H1 (cell line): ENCODE data around the gene DAPK1.

Experiments
- CTCF ChIP-seq, 3 experiments: IDR thresholded peaks; 1 replicate in 2 of 3; 2 replicates in 1 of 3; pipeline versions ENCODE4 v1.5.1 to v1.6.1; 2011; ENCODE audit warnings: low read length in 3 of 3, mild to moderate bottlenecking in 3 of 3, inconsistent platforms in 2 of 3, low read depth in 1 of 3, moderate library complexity in 1 of 3; ENCODE audit not compliant: insufficient read depth in 1 of 3; ENCODE audit errors: control extremely low read depth in 1 of 3
- EP300 ChIP-seq, 2 experiments: IDR thresholded peaks; 1 replicate in 1 of 2; 2 replicates in 1 of 2; pipeline ENCODE4 v1.6.1; 2011 to 2012; ENCODE audit warnings: low read depth in 2 of 2, low read length in 2 of 2, mild to moderate bottlenecking in 2 of 2, borderline replicate concordance in 1 of 2, inconsistent platforms in 1 of 2, moderate library complexity in 1 of 2
- GABPA ChIP-seq: IDR thresholded peaks from 2 replicates; pipeline ENCODE4 v1.6.1; 2011; ENCODE audit warnings: mild to moderate bottlenecking, low read length, moderate library complexity, borderline replicate concordance; ENCODE audit not compliant: insufficient read depth
- JUN ChIP-seq: IDR thresholded peaks from 2 replicates; pipeline ENCODE4 v1.6.1; 2011; ENCODE audit warnings: low read depth, mild to moderate bottlenecking, improper control_type of control experiment, low read length
- MAFK ChIP-seq: IDR thresholded peaks from 2 replicates; pipeline ENCODE4 v1.6.1; 2012; ENCODE audit warnings: low read depth, mild to moderate bottlenecking, improper control_type of control experiment, low read length
- NANOG ChIP-seq: IDR thresholded peaks from 2 replicates; pipeline ENCODE4 v1.6.1; 2011; ENCODE audit warnings: low read length, low read depth, mild to moderate bottlenecking, inconsistent platforms; ENCODE audit not compliant: insufficient read depth, poor library complexity, severe bottlenecking
- POLR2A ChIP-seq, 2 experiments: IDR thresholded peaks; 1 replicate in 1 of 2; 2 replicates in 1 of 2; pipeline ENCODE4 v1.6.1; 2011; ENCODE audit warnings: low read depth in 2 of 2, low read length in 2 of 2, mild to moderate bottlenecking in 2 of 2; ENCODE audit errors: control extremely low read depth in 1 of 2
- SP1 ChIP-seq: IDR thresholded peaks from 2 replicates; pipeline ENCODE4 v1.6.1; 2011; ENCODE audit warnings: low read depth, low read length
- TAF1 ChIP-seq: IDR thresholded peaks from 2 replicates; pipeline ENCODE4 v1.6.1; 2011; ENCODE audit warnings: mild to moderate bottlenecking, low read depth, low read length
- TBP ChIP-seq: IDR thresholded peaks from 2 replicates; pipeline ENCODE4 v1.6.1; 2011; ENCODE audit warnings: low read depth, low read length, improper control_type of control experiment
- TCF12 ChIP-seq: IDR thresholded peaks from 2 replicates; pipeline ENCODE4 v1.6.1; 2011; ENCODE audit warnings: low read depth, mild to moderate bottlenecking, low read length
- TF ChIP-seq, protein P1 (sequence below): IDR thresholded peaks from 2 replicates; pipeline ENCODE4 v1.6.1; 2012; ENCODE audit warnings: inconsistent platforms

DNA sequence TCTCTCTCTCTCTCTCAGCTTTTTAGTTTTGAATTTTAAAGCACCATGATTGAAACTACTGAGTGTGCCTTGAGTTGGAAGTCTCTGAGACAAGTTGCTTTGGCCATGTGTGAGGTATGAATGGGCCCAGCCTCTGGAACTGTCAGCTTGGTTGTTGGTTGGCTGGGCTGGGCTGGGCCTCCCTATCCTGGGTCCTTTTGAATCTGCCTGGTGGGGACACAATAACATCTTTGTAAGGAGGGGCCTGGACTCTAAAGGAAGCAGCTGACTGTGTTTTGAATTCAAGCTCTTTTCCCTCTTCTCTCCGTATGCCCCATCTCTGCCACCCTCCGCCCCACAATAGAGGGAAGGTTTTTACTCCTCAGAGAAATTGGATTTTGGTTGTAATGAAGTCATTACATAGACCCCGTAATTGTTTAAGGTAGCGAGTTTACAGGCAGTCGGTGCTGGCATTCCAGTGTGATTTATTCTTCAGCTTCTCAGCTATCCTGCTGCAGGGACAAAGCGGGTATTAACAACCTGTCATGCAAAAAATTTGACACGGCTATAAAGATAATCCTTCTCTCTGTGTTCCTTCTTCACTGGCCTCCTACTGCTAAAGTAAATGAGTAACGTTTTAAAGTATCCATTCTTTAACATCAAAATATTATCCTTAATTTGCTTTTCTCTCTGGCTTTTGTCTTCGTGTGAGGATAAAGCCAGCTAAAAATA, 105.4 kb downstream of the DAPK1 start:
- TF ChIP-seq GABPA = no peak
- TF ChIP-seq TAF1 = no peak
- TF ChIP-seq CTCF (IDR thresholded peaks at IDR 0.05; ENCODE audit: control extremely low read depth in 1 of 3, insufficient read depth in 1 of 3, low read depth in 1 of 3, low read length in 3 of 3) = no peak
- TF ChIP-seq TBP = no peak
- TF ChIP-seq, protein P1, sequence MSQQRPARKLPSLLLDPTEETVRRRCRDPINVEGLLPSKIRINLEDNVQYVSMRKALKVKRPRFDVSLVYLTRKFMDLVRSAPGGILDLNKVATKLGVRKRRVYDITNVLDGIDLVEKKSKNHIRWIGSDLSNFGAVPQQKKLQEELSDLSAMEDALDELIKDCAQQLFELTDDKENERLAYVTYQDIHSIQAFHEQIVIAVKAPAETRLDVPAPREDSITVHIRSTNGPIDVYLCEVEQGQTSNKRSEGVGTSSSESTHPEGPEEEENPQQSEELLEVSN = no peak
- TF ChIP-seq MAFK = no peak
- TF ChIP-seq TCF12 = no peak
- no peak for TF ChIP-seq POLR2A (IDR thresholded peaks at IDR 0.05; ENCODE audit: control extremely low read depth in 1 of 2, low read depth in 2 of 2, low read length in 2 of 2)
- TF ChIP-seq NANOG = no peak
- no peak for TF ChIP-seq EP300 (IDR thresholded peaks at IDR 0.05; ENCODE audit: borderline replicate concordance in 1 of 2, low read depth in 2 of 2, low read length in 2 of 2)
- no peak for TF ChIP-seq SP1
- TF ChIP-seq JUN = no peak
